IMR-90 (cell line): Measurements from ENCODE around the gene HMGXB3. TPM values are rescaled to one million over a fixed set of nuclear protein-coding genes. Genes with fewer than 3 reads are reported as not detected.

Experiments
- ATAC-seq: fragments of 200-7000 bp; cut with Tn5 transposase; 2 replicates; pipeline ENCODE4 v1.9.1; 2020; ENCODE audit warnings: low read depth, mild to moderate bottlenecking, moderate library complexity
- BruUV-seq: library from RNA; stranded (reverse); fragments of 400-500 nt; replicated peaks from 2 replicates; lab custom pipeline; 2021; lab: Mats Ljungman, UMichigan
- CTCF ChIA-PET: fragments of 300-600 bp; formaldehyde crosslinking; extraction: SDS; loops from one replicate; lab custom pipeline; 2021; ENCODE audit warnings: antibody characterized with exemption; lab: Yijun Ruan, JAX
- POLR2A ChIA-PET: fragments of 300-600 bp; sonication (Branson Sonifier 250); formaldehyde crosslinking; loops from one replicate; lab custom pipeline; 2022; ENCODE audit warnings: antibody characterized with exemption; ENCODE audit not compliant: unreplicated experiment; lab: Charles Lee
- DNase-seq: peaks from one replicate; pipeline ENCODE4 v3.0.0; 2013
- H2AFZ ChIP-seq: replicated peaks from 2 replicates; pipeline ENCODE3; 2013; ENCODE audit warnings: low read length, mild to moderate bottlenecking; ENCODE audit not compliant: poor library complexity
- H2AK5ac ChIP-seq: 2 replicates; pipeline ENCODE4 v1.6.1; 2013; ENCODE audit warnings: low read depth, low read length, inconsistent platforms
- H2AK9ac ChIP-seq: replicated peaks from 2 replicates; pipeline ENCODE3; 2013; ENCODE audit warnings: mild to moderate bottlenecking, low read depth, low read length, moderate library complexity; ENCODE audit not compliant: poor library complexity
- H2BK120ac ChIP-seq: 2 replicates; pipeline ENCODE4 v1.6.1; 2013; ENCODE audit warnings: low read depth, low read length, inconsistent platforms
- H2BK15ac ChIP-seq: 3 replicates; pipeline ENCODE4 v1.6.1; 2013; ENCODE audit warnings: low read depth, low read length, inconsistent platforms
- H2BK20ac ChIP-seq: 2 replicates; pipeline ENCODE4 v1.6.1; 2013; ENCODE audit warnings: low read depth, mild to moderate bottlenecking, inconsistent platforms, low read length, moderate library complexity
- H2BK5ac ChIP-seq: 2 replicates; pipeline ENCODE4 v1.6.1; 2013; ENCODE audit warnings: mild to moderate bottlenecking, low read depth, low read length, inconsistent platforms; ENCODE audit not compliant: poor library complexity, severe bottlenecking
- H3K14ac ChIP-seq: replicated peaks from 2 replicates; pipeline ENCODE4 v1.6.1; 2013; ENCODE audit warnings: low read depth, low read length, inconsistent platforms
- H3K18ac ChIP-seq: 2 replicates; pipeline ENCODE4 v1.6.1; 2013; ENCODE audit warnings: low read depth, low read length, control low read depth
- H3K23ac ChIP-seq: 2 replicates; pipeline ENCODE4 v1.6.1; 2013; ENCODE audit warnings: low read depth, low read length, inconsistent platforms
- H3K27ac ChIP-seq: 2 replicates; pipeline ENCODE4 v1.5.1; 2013; ENCODE audit warnings: mild to moderate bottlenecking, control low read depth, low read length; ENCODE audit not compliant: insufficient read depth
- H3K27me3 ChIP-seq: 2 replicates; pipeline ENCODE4 v1.6.1; 2013; ENCODE audit warnings: low read length; ENCODE audit not compliant: control insufficient read depth, insufficient read depth
- H3K36me3 ChIP-seq: 2 replicates; pipeline ENCODE4 v1.6.1; 2013; ENCODE audit warnings: low read length, mixed read lengths; ENCODE audit not compliant: control insufficient read depth, insufficient read depth
- H3K4ac ChIP-seq: 2 replicates; pipeline ENCODE4 v1.6.1; 2013; ENCODE audit warnings: low read depth, low read length, inconsistent platforms
- H3K4me1 ChIP-seq: 2 replicates; pipeline ENCODE4 v1.6.1; 2013; ENCODE audit warnings: low read length, mixed read lengths; ENCODE audit not compliant: control insufficient read depth, insufficient read depth
- H3K4me2 ChIP-seq: 2 replicates; pipeline ENCODE4 v1.6.1; 2013; ENCODE audit warnings: low read depth, mild to moderate bottlenecking, control low read depth, low read length, moderate library complexity
- H3K4me3 ChIP-seq: 2 replicates; pipeline ENCODE4 v1.5.1; 2013; ENCODE audit warnings: low read depth, mild to moderate bottlenecking, control low read depth, low read length, moderate library complexity; ENCODE audit not compliant: insufficient read depth
- H3K56ac ChIP-seq: 2 replicates; pipeline ENCODE4 v1.6.1; 2013; ENCODE audit warnings: low read length, inconsistent platforms; ENCODE audit not compliant: insufficient read depth; ENCODE audit errors: extremely low read depth
- H3K79me1 ChIP-seq, 2 experiments: 2 replicates each; pipeline ENCODE4 v1.6.1; 2013; ENCODE audit warnings: low read length in 2 of 2, inconsistent platforms in 1 of 2, low read depth in 1 of 2
- H3K9ac ChIP-seq: 2 replicates; pipeline ENCODE4 v1.6.1; 2013; ENCODE audit warnings: low read depth, low read length, control low read depth
- H3K9me1 ChIP-seq: 2 replicates; pipeline ENCODE4 v1.6.1; 2013; ENCODE audit warnings: low read length, inconsistent platforms; ENCODE audit not compliant: insufficient read depth
- H3K9me3 ChIP-seq: 2 replicates; pipeline ENCODE4 v1.6.1; 2013; ENCODE audit warnings: low read length; ENCODE audit not compliant: control insufficient read depth, insufficient read depth
- H4K20me1 ChIP-seq: 2 replicates; pipeline ENCODE4 v1.6.1; 2013; ENCODE audit warnings: low read length, inconsistent platforms; ENCODE audit not compliant: insufficient read depth
- H4K5ac ChIP-seq: 2 replicates; pipeline ENCODE4 v1.6.1; 2013; ENCODE audit warnings: mild to moderate bottlenecking, low read depth, low read length, control low read depth
- H4K8ac ChIP-seq, 2 experiments: 2 replicates each; pipeline ENCODE4 v1.6.1; 2013; ENCODE audit warnings: low read depth in 2 of 2, low read length in 2 of 2, control low read depth in 1 of 2, inconsistent platforms in 1 of 2
- H4K91ac ChIP-seq: 2 replicates; pipeline ENCODE4 v1.6.1; 2013; ENCODE audit warnings: low read depth, low read length, inconsistent platforms; ENCODE audit not compliant: insufficient read depth
- CEBPB ChIP-seq: IDR thresholded peaks from 2 replicates; pipeline ENCODE4 v1.6.1; 2012; ENCODE audit warnings: low read depth, low read length, improper control_type of control experiment
- CHD1 ChIP-seq: IDR thresholded peaks from 2 replicates; pipeline ENCODE4 v1.6.1; 2012; ENCODE audit warnings: low read depth, low read length, improper control_type of control experiment
- CTCF ChIP-seq: conservative IDR thresholded peaks from 2 replicates; pipeline ENCODE4 v1.5.1; 2012; ENCODE audit warnings: mild to moderate bottlenecking, low read depth, low read length, improper control_type of control experiment
- WGBS, 2 experiments: methylation state at CpG; one replicate each; pipeline versions ENCODE4 v1.1.5 to v1.1.7; 2013; ENCODE audit warnings: missing lambda C conversion rate in 2 of 2; ENCODE audit not compliant: insufficient read length in 1 of 2; ENCODE audit errors: extremely low coverage in 2 of 2; 5-methylcytosine and 5-hydroxymethylcytosine counted together
- dilution Hi-C: fragments of 300-500 bp; cut with HindIII; formaldehyde crosslinking; loops from one replicate; pipeline ENCODE4 v1.14.3; 2018; ENCODE audit warnings: low sequenced_read_pairs; ENCODE audit not compliant: unreplicated experiment
- in situ Hi-C: fragments of 300-500 bp; cut with MboI; formaldehyde crosslinking; loops from 3 replicates; pipeline ENCODE4 v1.14.3; 2019; ENCODE audit warnings: low sequenced_read_pairs, inconsistent platforms, mixed read lengths
- intact Hi-C: fragments of 100-400 bp; cut with micrococcal nuclease; formaldehyde crosslinking; loops from 2 replicates; pipeline ENCODE4 v1.10.0; 2022
- polyA plus RNA-seq, 3 experiments: library from polyadenylated mRNA; depleted of rRNA; stranded (reverse); fragments of >200 nt; gene quantifications; 2 replicates each; pipeline ENCODE4 v1.2.3, GENCODE V29; 2012; ENCODE audit warnings: low replicate concordance in 1 of 3
- total RNA-seq: library from RNA; depleted of rRNA; stranded (reverse); fragments of >200 nt; gene quantifications from 2 replicates; pipeline ENCODE4 v1.2.3, GENCODE V29; 2012

Gene HMGXB3
- total and polyA plus RNA-seq, 2 of the 4 experiments (the other 2 are of a cell fraction) = 27.6 to 30.6 TPM

DNA sequence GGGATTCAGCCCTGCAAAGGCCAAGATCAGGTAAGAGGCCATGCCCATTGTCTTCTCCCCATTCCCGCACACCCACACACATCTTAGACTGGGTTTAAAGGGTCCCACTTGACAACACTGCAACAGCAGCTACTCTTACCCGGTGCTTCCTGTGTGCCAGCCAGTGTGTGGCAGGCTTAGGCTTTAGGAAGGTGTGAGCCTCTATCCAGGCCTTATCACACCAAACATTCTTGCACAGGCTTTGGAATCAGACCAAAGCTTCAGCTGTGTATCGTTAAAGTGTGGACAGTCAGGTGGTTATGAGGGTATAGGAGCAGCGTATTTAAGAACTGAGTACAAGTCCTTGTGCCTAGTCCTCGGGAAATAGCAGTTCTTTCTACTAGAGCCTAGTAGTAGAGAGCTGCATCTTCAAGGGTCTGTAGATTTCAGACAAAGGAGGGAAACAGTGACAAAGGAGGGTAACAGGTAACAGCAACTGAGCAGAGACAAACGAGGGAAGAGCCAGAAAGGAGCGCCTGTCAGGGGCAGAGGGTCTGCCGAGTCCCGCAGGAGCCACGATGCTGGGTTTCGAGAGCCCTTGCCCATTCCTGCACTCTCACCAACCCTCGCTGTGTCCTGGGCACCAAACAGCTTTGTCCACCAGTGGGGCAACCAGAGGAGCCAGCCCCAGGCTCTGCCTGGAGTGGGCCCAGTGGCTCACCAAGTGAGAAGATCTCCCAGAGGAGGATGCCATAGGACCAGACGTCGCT is 55.0 kb downstream of the HMGXB3 start (continued):
- no peak for TF ChIP-seq CEBPB

GRCh38 chr5:150056075-150056443 is 55.5 kb downstream of the HMGXB3 start:
- CTCF ChIA-PET = no interaction called here
- DNase-seq (no peak), ATAC-seq (no peak)
- intact Hi-C loops (no loop called here), in situ Hi-C loops (no loop called here), dilution Hi-C loops (no loop called here)
- Histone ChIP-seq H4K91ac (no peak overlapping the region; the same call in 1 of the 2 replicates), H3K23ac (no peak overlapping the region), H3K4me3 (no peak overlapping the region), H2BK20ac (no peak overlapping the region), H2AK5ac (no peak overlapping the region), H2BK5ac (no peak overlapping the region), H4K5ac (no peak overlapping the region), H3K56ac (no peak overlapping the region), H3K79me1 (peaks cover 4 to 31% of the 10 kb centered on the region in 2 experiments; a peak in 3 of 4 replicates), H4K8ac (no peak overlapping the region), H3K14ac (no peak overlapping the region), H2AFZ (no peak overlapping the region), H3K18ac (no peak overlapping the region), H2AK9ac (no peak overlapping the region), H3K9me1 (peaks cover 49% of the 10 kb centered on the region), H2BK120ac (no peak overlapping the region), H3K27ac (no peak overlapping the region), H3K4ac (no peak overlapping the region), H2BK15ac (no peak overlapping the region), H3K9me3 (no peaks in the 10 kb centered on the region), H3K36me3 (peaks cover 34% of the 10 kb centered on the region), H4K20me1 (no peaks in the 10 kb centered on the region; the same call in 1 of the 2 replicates), H3K9ac (no peak overlapping the region), H3K27me3 (no peaks in the 10 kb centered on the region), H3K4me2 (no peak overlapping the region), H3K4me1 (peaks cover 22% of the 10 kb centered on the region)
- WGBS, 2 experiments = 92% methylated on average over 2 of the region's 9 CpGs; no CpG with 5 or more reads in 1 of the 2 experiments
- POLR2A ChIA-PET = no interaction called here
- no peak for TF ChIP-seq CTCF
- TF ChIP-seq CHD1 = no peak
- no TSS peak for BruUV-seq
